Immature natural killer cell (primary cell): ENCODE results near the gene HYDIN. TPM values are rescaled to one million over a fixed set of nuclear protein-coding genes. Genes with fewer than 3 reads are reported as not detected.
"Not testable (repeated sequence)": the region's sequence is repeated elsewhere in the genome, so short reads cannot be mapped to it uniquely, and the experiment has no call there.

Source experiments
- DNase-seq, 3 donors: peaks; one replicate each; pipeline ENCODE4 v3.0.0; 2022; ENCODE audit warnings: mixed read lengths in 1 of 3
- H3K27ac Mint-ChIP-seq, 6 donors: one replicate each; pipeline ENCODE4 v1.8.0; 2020; ENCODE audit warnings: mixed read lengths in 6 of 6, mild to moderate bottlenecking in 5 of 6, inconsistent platforms in 4 of 6, moderate library complexity in 3 of 6
- H3K27me3 Mint-ChIP-seq, 3 donors: one replicate each; pipeline ENCODE4 v1.8.0; 2020 to 2021; ENCODE audit warnings: low read depth in 3 of 3, mild to moderate bottlenecking in 3 of 3, mixed read lengths in 3 of 3, moderate library complexity in 3 of 3, inconsistent platforms in 1 of 3
- H3K36me3 Mint-ChIP-seq, 3 donors: one replicate each; pipeline ENCODE4 v1.8.0; 2020; ENCODE audit warnings: mixed read lengths in 3 of 3, inconsistent platforms in 2 of 3, mild to moderate bottlenecking in 2 of 3
- H3K4me1 Mint-ChIP-seq, 2 donors: one replicate each; pipeline ENCODE4 v1.8.0; 2020; ENCODE audit warnings: inconsistent platforms in 2 of 2, mild to moderate bottlenecking in 2 of 2, mixed read lengths in 2 of 2, moderate library complexity in 1 of 2
- H3K4me3 Mint-ChIP-seq, 5 donors: one replicate each; pipeline ENCODE4 v1.8.0; 2020; ENCODE audit warnings: mild to moderate bottlenecking in 5 of 5, mixed read lengths in 5 of 5, inconsistent platforms in 3 of 5, moderate library complexity in 3 of 5
- H3K9me3 Mint-ChIP-seq, 6 donors: one replicate each; pipeline ENCODE4 v1.8.0; 2020; ENCODE audit warnings: mild to moderate bottlenecking in 6 of 6, mixed read lengths in 6 of 6, inconsistent platforms in 4 of 6, moderate library complexity in 3 of 6
- polyA plus RNA-seq, 3 donors: library from polyadenylated mRNA; unstranded; fragments of 300-500 nt; fragmentation: Illumina TruSeq; gene quantifications; one replicate each; pipeline ENCODE4 v1.2.3, GENCODE V29; 2021

Gene HYDIN
- polyA plus RNA-seq, 3 donors from 2014 or later = 0.24 to 0.26 TPM; not detected in 1

DNA sequence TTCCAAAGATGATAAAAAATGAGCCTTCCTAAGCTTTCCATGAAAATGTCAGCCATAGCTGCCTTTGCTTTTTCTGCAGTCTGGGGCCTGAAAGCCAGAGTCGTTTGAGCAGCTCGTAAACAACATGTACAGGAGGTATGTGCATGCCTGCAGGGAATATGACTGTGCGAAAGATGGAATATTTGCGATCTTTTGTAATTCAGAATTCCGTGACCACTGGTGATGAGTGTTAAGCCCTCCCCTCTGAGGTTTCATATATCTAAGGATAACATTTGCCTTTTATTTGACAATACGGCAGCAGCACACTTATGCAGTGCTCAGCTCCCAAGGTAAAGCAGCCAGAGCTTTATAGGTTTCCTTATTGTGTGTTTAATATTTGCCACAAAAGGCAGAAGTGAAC is 192.5 kb downstream of the HYDIN start:
- H3K27me3 Mint-ChIP-seq, H3K27ac Mint-ChIP-seq, H3K9me3 Mint-ChIP-seq, H3K4me1 Mint-ChIP-seq, DNase-seq, H3K4me3 Mint-ChIP-seq, H3K36me3 Mint-ChIP-seq: not testable (repeated sequence)

DNA sequence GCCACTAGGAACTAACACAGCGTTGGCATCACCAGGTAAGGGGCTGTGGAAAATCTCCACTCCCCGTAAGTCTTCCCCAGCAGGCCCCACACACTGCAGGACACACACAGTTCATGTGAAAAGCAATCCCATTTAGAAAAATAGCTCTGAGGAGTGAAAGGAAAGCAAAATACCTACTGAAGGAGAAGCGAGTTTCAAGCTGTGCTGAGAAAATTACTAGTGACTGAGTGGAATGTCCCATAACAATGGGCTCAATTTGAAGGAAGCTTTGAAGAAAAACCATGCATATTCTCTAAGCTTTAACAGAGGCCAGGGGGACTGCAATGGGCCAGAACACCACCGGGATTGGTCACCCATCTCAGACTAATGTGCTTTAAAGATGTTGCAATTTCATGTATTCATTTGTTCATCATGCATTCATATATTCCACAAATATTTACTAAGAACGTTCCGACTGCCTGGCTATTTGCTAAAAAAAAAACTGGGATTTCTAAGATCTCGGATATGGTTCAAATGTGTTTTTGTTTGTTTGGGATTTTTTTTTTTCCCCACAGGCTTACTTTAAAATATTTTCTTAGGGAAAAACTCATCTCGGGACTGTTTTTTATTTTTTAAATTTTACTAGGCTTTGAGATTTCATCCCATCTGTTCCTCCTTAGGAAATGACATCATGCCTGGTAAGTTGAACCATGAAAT is 202.3 kb downstream of the HYDIN start:
- H3K9me3 Mint-ChIP-seq, DNase-seq, H3K4me3 Mint-ChIP-seq, H3K27me3 Mint-ChIP-seq, H3K4me1 Mint-ChIP-seq, H3K36me3 Mint-ChIP-seq, H3K27ac Mint-ChIP-seq: not testable (repeated sequence)

DNA sequence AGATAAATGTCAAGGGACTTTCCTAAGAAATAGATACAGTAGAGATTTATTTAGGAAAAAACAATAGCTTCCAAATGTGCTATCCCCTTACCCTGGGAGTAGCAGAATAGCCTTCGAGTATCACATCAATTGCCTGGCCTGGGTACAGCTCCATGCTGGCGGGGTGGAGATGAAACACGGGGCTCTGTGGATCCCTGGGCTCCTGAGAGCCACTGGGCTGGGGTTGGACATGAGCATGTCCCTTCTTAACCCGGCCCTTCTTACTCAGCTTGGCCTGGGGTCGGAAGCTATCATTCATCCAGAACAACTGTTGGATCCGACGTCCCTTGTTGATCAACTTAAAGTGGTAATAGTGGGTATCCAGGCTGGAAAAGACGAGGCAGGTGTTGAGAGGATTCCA is 203.0 kb downstream of the HYDIN start:
- DNase-seq, H3K9me3 Mint-ChIP-seq, H3K4me3 Mint-ChIP-seq, H3K4me1 Mint-ChIP-seq, H3K27me3 Mint-ChIP-seq, H3K27ac Mint-ChIP-seq, H3K36me3 Mint-ChIP-seq: not testable (repeated sequence)

DNA sequence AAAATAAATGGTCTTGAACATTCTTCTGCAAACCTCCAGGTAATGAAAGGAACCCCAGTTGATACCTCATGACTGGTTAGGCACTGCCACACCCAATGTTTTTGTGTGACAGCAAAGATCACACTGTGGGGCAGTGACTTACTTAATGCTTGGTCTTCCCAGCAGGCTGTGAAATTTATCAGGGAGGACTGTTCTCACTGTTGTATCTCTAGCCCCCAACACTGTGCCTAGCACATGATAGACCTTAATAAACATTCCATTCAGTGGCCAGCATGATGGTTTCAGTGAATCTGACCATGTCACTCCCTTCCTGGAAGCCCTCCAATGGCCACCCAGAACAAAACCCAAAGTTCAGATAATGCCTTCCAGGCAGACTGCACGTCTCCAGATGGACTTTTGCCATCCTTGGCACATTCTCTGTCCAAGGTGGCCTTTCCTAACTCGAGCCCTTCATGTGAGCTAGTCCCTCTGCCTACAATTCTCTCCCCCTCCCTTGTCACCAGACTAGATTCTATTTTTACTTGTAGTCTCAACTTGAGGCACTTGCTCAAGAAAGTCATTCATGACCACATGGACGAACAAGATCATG is 206.6 kb downstream of the HYDIN start:
- H3K36me3 Mint-ChIP-seq, H3K4me3 Mint-ChIP-seq, H3K27ac Mint-ChIP-seq, DNase-seq, H3K27me3 Mint-ChIP-seq, H3K4me1 Mint-ChIP-seq, H3K9me3 Mint-ChIP-seq: not testable (repeated sequence)

DNA sequence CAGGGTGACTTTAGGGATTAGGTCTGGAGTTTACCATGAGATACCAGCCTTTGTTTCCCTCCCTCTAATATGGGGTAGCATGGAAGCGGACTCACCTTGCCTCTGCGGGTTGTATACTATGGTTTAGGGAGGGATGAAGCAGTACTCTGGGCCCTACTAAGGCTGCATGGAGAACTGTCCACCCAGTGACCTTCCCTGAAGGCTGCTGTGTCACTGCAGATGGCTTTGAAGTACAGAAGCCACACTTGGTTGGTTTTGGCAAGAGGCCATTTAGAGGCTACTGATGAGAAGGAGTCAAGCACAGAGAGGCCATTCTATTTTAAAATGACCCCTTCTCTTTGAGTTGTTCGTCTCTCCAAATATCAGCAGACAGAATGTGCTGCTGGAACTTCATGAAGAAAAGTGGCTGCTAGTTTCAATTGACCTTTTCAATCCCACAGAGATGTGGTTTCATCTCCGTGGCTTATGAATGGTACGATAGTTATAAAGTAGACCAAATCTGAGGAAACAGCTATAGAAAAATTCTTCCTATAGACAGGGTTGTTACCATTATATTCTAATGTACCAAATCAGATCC is 208.5 kb downstream of the HYDIN start:
- not testable (repeated sequence) for H3K4me3 Mint-ChIP-seq, H3K27me3 Mint-ChIP-seq, H3K36me3 Mint-ChIP-seq

DNA sequence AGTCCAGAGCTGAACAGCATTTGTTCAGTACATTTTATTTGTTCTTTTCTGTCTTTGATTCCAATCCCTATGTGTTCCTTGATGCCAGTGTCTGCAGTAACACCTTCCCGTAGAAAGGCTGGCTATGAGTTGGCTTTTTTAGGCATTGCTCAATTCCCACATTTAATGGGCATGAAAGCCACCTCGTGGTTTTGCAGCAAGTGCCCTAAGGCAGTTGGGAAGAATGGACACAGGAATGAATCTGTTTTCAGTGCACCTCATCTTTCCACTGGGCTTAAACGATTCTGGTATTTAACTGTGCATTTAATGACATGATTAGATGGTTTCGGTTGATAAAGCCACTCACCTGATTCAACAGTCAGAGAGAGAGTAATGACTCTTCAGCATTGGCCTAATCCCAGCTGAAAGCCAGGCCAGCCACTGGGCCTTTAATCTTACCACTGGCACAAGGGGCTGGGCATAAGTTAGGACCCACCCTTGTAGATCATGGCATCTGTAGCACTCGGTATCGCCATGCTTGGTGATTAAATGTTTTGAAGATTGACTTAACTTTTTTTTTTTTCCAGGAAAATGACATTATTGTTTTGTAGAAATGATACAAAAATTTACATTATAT is 211.3 kb downstream of the HYDIN start:
- H3K27me3 Mint-ChIP-seq, H3K27ac Mint-ChIP-seq, DNase-seq, H3K4me1 Mint-ChIP-seq, H3K9me3 Mint-ChIP-seq, H3K4me3 Mint-ChIP-seq, H3K36me3 Mint-ChIP-seq: not testable (repeated sequence)

More for the DNA sequence above, 208.5 kb downstream of the HYDIN start:
- not testable (repeated sequence) for DNase-seq, H3K9me3 Mint-ChIP-seq, H3K27ac Mint-ChIP-seq, H3K4me1 Mint-ChIP-seq

DNA sequence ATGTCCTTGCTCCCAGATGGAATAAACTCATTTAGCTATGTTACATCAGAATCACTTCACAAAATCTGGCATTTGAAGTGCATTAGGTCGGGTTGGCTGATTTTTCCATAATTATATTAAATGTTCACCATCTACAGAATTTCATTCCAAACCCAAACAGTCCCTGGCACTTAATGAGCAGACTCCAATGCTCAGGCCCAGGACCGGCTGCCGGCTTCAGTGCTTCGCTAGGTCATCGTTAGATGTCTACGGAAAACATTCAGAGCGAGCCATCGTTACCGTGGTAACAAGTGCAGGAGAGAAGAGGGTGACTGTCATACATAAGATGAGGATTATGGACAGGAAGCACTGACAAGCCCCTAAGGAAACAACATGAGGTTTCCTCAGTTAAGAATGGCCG is 215.1 kb downstream of the HYDIN start:
- not testable (repeated sequence) for H3K27me3 Mint-ChIP-seq, H3K4me1 Mint-ChIP-seq, H3K27ac Mint-ChIP-seq, DNase-seq, H3K4me3 Mint-ChIP-seq, H3K9me3 Mint-ChIP-seq, H3K36me3 Mint-ChIP-seq

GRCh38 chr16:71009440-71010223 is 220.9 kb downstream of the HYDIN start:
- DNase-seq, H3K9me3 Mint-ChIP-seq, H3K4me3 Mint-ChIP-seq, H3K27me3 Mint-ChIP-seq, H3K36me3 Mint-ChIP-seq, H3K4me1 Mint-ChIP-seq, H3K27ac Mint-ChIP-seq: not testable (repeated sequence)

GRCh38 chr16:71006516-71006915 is 224.0 kb downstream of the HYDIN start:
- not testable (repeated sequence) for DNase-seq, H3K36me3 Mint-ChIP-seq, H3K27me3 Mint-ChIP-seq

GRCh38 chr16:70999735-71000134 is 230.8 kb downstream of the HYDIN start:
- not testable (repeated sequence) for H3K27me3 Mint-ChIP-seq, H3K27ac Mint-ChIP-seq, DNase-seq, H3K9me3 Mint-ChIP-seq, H3K4me3 Mint-ChIP-seq, H3K4me1 Mint-ChIP-seq, H3K36me3 Mint-ChIP-seq

More at GRCh38 chr16:71006516-71006915, 224.0 kb downstream of the HYDIN start:
- not testable (repeated sequence) for H3K27ac Mint-ChIP-seq, H3K4me3 Mint-ChIP-seq, H3K9me3 Mint-ChIP-seq, H3K4me1 Mint-ChIP-seq

GRCh38 chr16:70995799-70996198 is 234.7 kb downstream of the HYDIN start:
- H3K27ac Mint-ChIP-seq, H3K4me3 Mint-ChIP-seq, H3K9me3 Mint-ChIP-seq, H3K27me3 Mint-ChIP-seq, DNase-seq, H3K36me3 Mint-ChIP-seq, H3K4me1 Mint-ChIP-seq: not testable (repeated sequence)

- not testable (repeated sequence) for DNase-seq, H3K36me3 Mint-ChIP-seq, H3K9me3 Mint-ChIP-seq, H3K4me3 Mint-ChIP-seq, H3K4me1 Mint-ChIP-seq, H3K27me3 Mint-ChIP-seq, H3K27ac Mint-ChIP-seq
These were observed 238.0 kb downstream of the HYDIN start for GRCh38 chr16:70992511-70992910.

GRCh38 chr16:70987019-70987715 is 243.4 kb downstream of the HYDIN start:
- not testable (repeated sequence) for H3K9me3 Mint-ChIP-seq, H3K36me3 Mint-ChIP-seq, DNase-seq, H3K27ac Mint-ChIP-seq, H3K27me3 Mint-ChIP-seq, H3K4me3 Mint-ChIP-seq, H3K4me1 Mint-ChIP-seq

DNA sequence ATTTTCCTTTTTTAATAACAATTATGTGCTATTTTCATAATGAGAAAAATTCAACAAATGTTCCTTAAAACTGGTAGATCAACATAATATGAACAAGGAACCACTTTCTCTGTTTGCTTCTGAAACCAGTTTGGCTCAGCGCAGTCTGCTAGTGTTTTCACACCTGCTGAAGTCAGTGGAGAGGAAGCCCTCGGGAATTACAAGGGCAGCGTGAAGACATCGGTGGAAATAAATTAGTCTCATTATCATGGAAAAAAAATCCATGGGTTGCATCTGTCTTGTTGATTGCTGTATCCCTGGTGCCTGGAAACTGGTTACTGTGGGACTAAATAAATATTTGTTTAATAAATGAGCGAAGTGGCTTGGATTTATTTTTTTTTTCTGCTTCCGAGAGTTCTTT is 245.8 kb downstream of the HYDIN start:
- DNase-seq, H3K4me1 Mint-ChIP-seq, H3K27me3 Mint-ChIP-seq, H3K36me3 Mint-ChIP-seq, H3K9me3 Mint-ChIP-seq, H3K27ac Mint-ChIP-seq, H3K4me3 Mint-ChIP-seq: not testable (repeated sequence)
